Measurements from ENCODE around the gene SYK.

DNA sequence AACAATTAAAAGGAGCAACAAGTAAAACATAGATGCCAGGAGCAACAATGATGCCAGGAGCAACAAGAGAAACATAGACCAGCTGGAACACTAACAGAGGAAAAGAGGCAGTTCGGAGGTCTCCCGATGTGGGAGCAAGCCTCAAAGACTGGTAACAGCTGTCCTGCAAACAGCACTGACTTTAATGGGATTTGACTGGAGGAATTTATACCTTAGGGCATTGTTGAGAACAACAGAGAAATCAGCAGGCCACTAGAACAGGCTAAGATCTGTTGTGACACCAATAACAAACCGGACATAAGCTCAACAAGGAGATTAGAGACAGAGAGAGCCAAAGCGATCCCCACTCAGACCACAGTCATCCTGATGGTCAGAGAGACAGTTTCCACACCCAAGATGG is 11.8 kb upstream of the SYK start:
- TF ChIP-seq, protein P1, sequence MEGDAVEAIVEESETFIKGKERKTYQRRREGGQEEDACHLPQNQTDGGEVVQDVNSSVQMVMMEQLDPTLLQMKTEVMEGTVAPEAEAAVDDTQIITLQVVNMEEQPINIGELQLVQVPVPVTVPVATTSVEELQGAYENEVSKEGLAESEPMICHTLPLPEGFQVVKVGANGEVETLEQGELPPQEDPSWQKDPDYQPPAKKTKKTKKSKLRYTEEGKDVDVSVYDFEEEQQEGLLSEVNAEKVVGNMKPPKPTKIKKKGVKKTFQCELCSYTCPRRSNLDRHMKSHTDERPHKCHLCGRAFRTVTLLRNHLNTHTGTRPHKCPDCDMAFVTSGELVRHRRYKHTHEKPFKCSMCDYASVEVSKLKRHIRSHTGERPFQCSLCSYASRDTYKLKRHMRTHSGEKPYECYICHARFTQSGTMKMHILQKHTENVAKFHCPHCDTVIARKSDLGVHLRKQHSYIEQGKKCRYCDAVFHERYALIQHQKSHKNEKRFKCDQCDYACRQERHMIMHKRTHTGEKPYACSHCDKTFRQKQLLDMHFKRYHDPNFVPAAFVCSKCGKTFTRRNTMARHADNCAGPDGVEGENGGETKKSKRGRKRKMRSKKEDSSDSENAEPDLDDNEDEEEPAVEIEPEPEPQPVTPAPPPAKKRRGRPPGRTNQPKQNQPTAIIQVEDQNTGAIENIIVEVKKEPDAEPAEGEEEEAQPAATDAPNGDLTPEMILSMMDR (IDR thresholded peaks at IDR 0.05), result no peak
- TF ChIP-seq POLR2AphosphoS5 (IDR thresholded peaks at IDR 0.05), result no peak
